SK-N-SH (cell line): ENCODE data around the gene ANKRD44. TPM values are rescaled to one million over a fixed set of nuclear protein-coding genes. Genes with fewer than 3 reads are reported as not detected.

ENCODE experiments used
- CTCF ChIA-PET: fragments of 300-600, 350-600 bp; formaldehyde crosslinking; extraction: SDS; loops from one replicate; lab custom pipeline; 2021; lab: Yijun Ruan, JAX
- POLR2A ChIA-PET: fragments of 350-600 bp; sonication (Branson Sonifier 250); formaldehyde crosslinking; extraction: SDS; loops from one replicate; lab custom pipeline; 2020; ENCODE audit warnings: antibody characterized with exemption, inconsistent platforms; lab: Yijun Ruan, JAX
- DNase-seq: peaks from one replicate; pipeline ENCODE4 v3.0.0; 2012
- H2AFZ ChIP-seq: fragments of 200-600 bp; sonication (generic); 2 replicates; pipeline ENCODE4 v1.8.1; 2016; ENCODE audit warnings: antibody characterized with exemption, mild to moderate bottlenecking, low read depth
- H3F3A ChIP-seq: fragments of 200-600 bp; sonication (generic); replicated peaks from 2 replicates; pipeline ENCODE3; 2016; ENCODE audit warnings: antibody characterized with exemption, mild to moderate bottlenecking; ENCODE audit not compliant: insufficient read depth
- H3K27ac ChIP-seq, 2 experiments: fragments of 200-500 bp in 1 of 2; fragments of 200-600 bp in 1 of 2; sonication (Bioruptor generic) in 1 of 2; sonication (generic), shearing (Covaris generic) in 1 of 2; 2 replicates each; pipeline versions ENCODE4 v1.5.1 to v1.6.1; 2014 to 2016; ENCODE audit warnings: low read depth in 2 of 2, inconsistent platforms in 1 of 2, low read length in 1 of 2, mild to moderate bottlenecking in 1 of 2, mixed read lengths in 1 of 2
- H3K27me3 ChIP-seq: fragments of 200-600 bp; sonication (generic), shearing (Covaris generic); 2 replicates; pipeline ENCODE4 v1.6.1; 2016; ENCODE audit warnings: mixed run types; ENCODE audit not compliant: insufficient read depth
- H3K36me3 ChIP-seq, 2 experiments: fragments of 200-500 bp in 1 of 2; fragments of 200-600 bp in 1 of 2; sonication (Bioruptor generic) in 1 of 2; sonication (generic) in 1 of 2; replicated peaks in 1 of 2; 2 replicates each; pipeline versions ENCODE3 to v1.5.1; 2014 to 2016; ENCODE audit warnings: low read length in 1 of 2, mild to moderate bottlenecking in 1 of 2; ENCODE audit not compliant: insufficient read depth in 2 of 2, control insufficient read depth in 1 of 2
- H3K4me1 ChIP-seq, 2 experiments: fragments of 200-500 bp in 1 of 2; fragments of 200-600 bp in 1 of 2; sonication (Bioruptor generic) in 1 of 2; sonication (generic), shearing (Covaris generic) in 1 of 2; 2 replicates each; pipeline versions ENCODE4 v1.5.1 to v1.6.1; 2014 to 2016; ENCODE audit warnings: low read depth in 1 of 2, low read length in 1 of 2, mixed run types in 1 of 2; ENCODE audit not compliant: insufficient read depth in 2 of 2, control insufficient read depth in 1 of 2
- H3K4me2 ChIP-seq: fragments of 200-600 bp; sonication (generic), shearing (Covaris generic); 2 replicates; pipeline ENCODE4 v1.6.1; 2017; ENCODE audit warnings: mixed run types
- H3K4me3 ChIP-seq, 2 experiments: fragments of 200-500 bp in 1 of 2; fragments of 200-600 bp in 1 of 2; sonication (Bioruptor generic) in 1 of 2; sonication (generic), shearing (Covaris generic) in 1 of 2; 2 replicates each; pipeline versions ENCODE4 v1.5.1 to v1.8.1; 2014 to 2016; ENCODE audit warnings: low read depth in 2 of 2, inconsistent platforms in 1 of 2, low read length in 1 of 2, mild to moderate bottlenecking in 1 of 2, mixed read lengths in 1 of 2, moderate library complexity in 1 of 2
- H3K79me2 ChIP-seq: fragments of 200-600 bp; sonication (generic); 2 replicates; pipeline ENCODE4 v1.8.1; 2017; ENCODE audit warnings: mild to moderate bottlenecking; ENCODE audit not compliant: insufficient read depth
- H3K9ac ChIP-seq: fragments of 200-600 bp; sonication (generic); 2 replicates; pipeline ENCODE4 v1.6.1; 2017; ENCODE audit warnings: mixed run types
- H3K9me2 ChIP-seq: fragments of 200-600 bp; sonication (generic); 2 replicates; pipeline ENCODE4 v1.6.1; 2017; ENCODE audit warnings: mixed run types
- H3K9me3 ChIP-seq: fragments of 200-600 bp; sonication (generic); 2 replicates; pipeline ENCODE4 v1.6.1; 2017; ENCODE audit warnings: mixed run types, mild to moderate bottlenecking, moderate library complexity
- H4K20me1 ChIP-seq: fragments of 200-600 bp; sonication (generic); 2 replicates; pipeline ENCODE4 v1.6.1; 2017; ENCODE audit warnings: mild to moderate bottlenecking, mixed run types; ENCODE audit not compliant: insufficient read depth
- EP300 ChIP-seq, 2 experiments: IDR thresholded peaks; 2 replicates each; pipeline versions ENCODE4 v1.4.0 to v1.6.1; 2012; ENCODE audit warnings: borderline replicate concordance in 1 of 2, low read depth in 1 of 2, low read length in 1 of 2
- EZH2phosphoT487 ChIP-seq: fragments of 200-600 bp; sonication (generic); IDR thresholded peaks from 2 replicates; pipeline ENCODE4 v1.6.1; 2017; ENCODE audit warnings: low read depth, mixed run types, mild to moderate bottlenecking, antibody characterized with exemption, moderate library complexity, borderline replicate concordance
- IRF3 ChIP-seq: fragments of 150-350 bp; IDR thresholded peaks from 2 replicates; pipeline ENCODE4 v1.6.1; 2016; ENCODE audit warnings: mild to moderate bottlenecking, low read depth, low read length
- MAX ChIP-seq: IDR thresholded peaks from 2 replicates; pipeline ENCODE4 v1.4.0; 2012; ENCODE audit warnings: low read depth
- MEF2A ChIP-seq: IDR thresholded peaks from 2 replicates; pipeline ENCODE4 v1.4.0; 2012; ENCODE audit warnings: low read depth, borderline replicate concordance
- MXI1 ChIP-seq: IDR thresholded peaks from 2 replicates; pipeline ENCODE4 v1.6.1; 2012; ENCODE audit warnings: mild to moderate bottlenecking, low read depth, low read length, improper control_type of control experiment
- NFIC ChIP-seq: IDR thresholded peaks from 2 replicates; pipeline ENCODE4 v1.4.0; 2012; ENCODE audit warnings: borderline replicate concordance
- PBX3 ChIP-seq: IDR thresholded peaks from 2 replicates; pipeline ENCODE4; 2012
- POLR2AphosphoS5 ChIP-seq: IDR thresholded peaks from 2 replicates; pipeline ENCODE4 v1.6.1; 2012; ENCODE audit warnings: low read depth, low read length
- RAD21 ChIP-seq: IDR thresholded peaks from 2 replicates; pipeline ENCODE4 v1.6.1; 2012; ENCODE audit warnings: mild to moderate bottlenecking, low read length
- RCOR1 ChIP-seq: fragments of 150-350 bp; IDR thresholded peaks from 2 replicates; pipeline ENCODE4 v1.6.1; 2017; ENCODE audit warnings: antibody characterized with exemption, low read length
- RXRA ChIP-seq: IDR thresholded peaks from 2 replicates; pipeline ENCODE4 v1.4.0; 2012; ENCODE audit warnings: low read depth, mild to moderate bottlenecking, borderline replicate concordance
- SIN3A ChIP-seq: IDR thresholded peaks from 2 replicates; pipeline ENCODE4 v1.6.1; 2012; ENCODE audit warnings: low read depth, mild to moderate bottlenecking, low read length, moderate library complexity, borderline replicate concordance
- SMC3 ChIP-seq: IDR thresholded peaks from 2 replicates; pipeline ENCODE4 v1.6.1; 2012; ENCODE audit warnings: low read depth, low read length, improper control_type of control experiment
- TCF12 ChIP-seq: IDR thresholded peaks from 2 replicates; pipeline ENCODE4 v1.4.0; 2012
- WGBS: methylation state at CpG from one replicate; pipeline ENCODE4 v1.1.6; 2017; ENCODE audit warnings: low lambda C conversion rate; 5-methylcytosine and 5-hydroxymethylcytosine counted together
- polyA plus RNA-seq, 3 experiments: library from polyadenylated mRNA; depleted of rRNA; stranded (reverse); fragments of >200 nt; gene quantifications; 2 replicates each; pipeline ENCODE4 v1.2.3, GENCODE V29; 2012
- TF ChIP-seq, protein P1 (sequence below): IDR thresholded peaks from 2 replicates; pipeline ENCODE4 v1.6.1; 2012; ENCODE audit warnings: mild to moderate bottlenecking, low read depth, low read length, moderate library complexity
- TF ChIP-seq, protein P2 (sequence below): IDR thresholded peaks from 2 replicates; pipeline ENCODE4 v1.4.0; 2012; ENCODE audit warnings: low read depth, borderline replicate concordance

The ANKRD44 gene
- polyA plus RNA-seq, 1 of the 3 experiments (the other 2 are of a cell fraction), result 12.5 TPM

GRCh38 chr2:197339016-197339415, 28.4 kb upstream of the ANKRD44 start (continued):
- TF ChIP-seq MEF2A (no peak), PBX3 (no peak)

GRCh38 chr2:197332641-197333040, 22.1 kb upstream of the ANKRD44 start:
- Histone ChIP-seq H3K27ac (no peak overlapping the region), H2AFZ (no peak overlapping the region), H3K79me2 (no peaks in the 10 kb centered on the region), H3K9ac (no peak overlapping the region), H3K4me3 (no peak overlapping the region), H3K4me2 (no peak overlapping the region)
- 78% methylated on average over 2 of the region's 2 CpGs for whole genome bisulfite sequencing
- TF ChIP-seq PBX3 (no peak), RCOR1 (no peak), TCF12 (no peak), POLR2AphosphoS5 (no peak), MEF2A (no peak), RXRA (no peak), NFIC (no peak), SMC3 (no peak), MXI1 (no peak), EZH2phosphoT487 (no peak), IRF3 (no peak), SIN3A (no peak), EP300 (IDR thresholded peaks at IDR 0.05; ENCODE audit: borderline replicate concordance in 1 of 2, low read depth in 1 of 2, low read length in 1 of 2) (no peak), RAD21 (no peak), MAX (no peak)
- TF ChIP-seq, protein P1, sequence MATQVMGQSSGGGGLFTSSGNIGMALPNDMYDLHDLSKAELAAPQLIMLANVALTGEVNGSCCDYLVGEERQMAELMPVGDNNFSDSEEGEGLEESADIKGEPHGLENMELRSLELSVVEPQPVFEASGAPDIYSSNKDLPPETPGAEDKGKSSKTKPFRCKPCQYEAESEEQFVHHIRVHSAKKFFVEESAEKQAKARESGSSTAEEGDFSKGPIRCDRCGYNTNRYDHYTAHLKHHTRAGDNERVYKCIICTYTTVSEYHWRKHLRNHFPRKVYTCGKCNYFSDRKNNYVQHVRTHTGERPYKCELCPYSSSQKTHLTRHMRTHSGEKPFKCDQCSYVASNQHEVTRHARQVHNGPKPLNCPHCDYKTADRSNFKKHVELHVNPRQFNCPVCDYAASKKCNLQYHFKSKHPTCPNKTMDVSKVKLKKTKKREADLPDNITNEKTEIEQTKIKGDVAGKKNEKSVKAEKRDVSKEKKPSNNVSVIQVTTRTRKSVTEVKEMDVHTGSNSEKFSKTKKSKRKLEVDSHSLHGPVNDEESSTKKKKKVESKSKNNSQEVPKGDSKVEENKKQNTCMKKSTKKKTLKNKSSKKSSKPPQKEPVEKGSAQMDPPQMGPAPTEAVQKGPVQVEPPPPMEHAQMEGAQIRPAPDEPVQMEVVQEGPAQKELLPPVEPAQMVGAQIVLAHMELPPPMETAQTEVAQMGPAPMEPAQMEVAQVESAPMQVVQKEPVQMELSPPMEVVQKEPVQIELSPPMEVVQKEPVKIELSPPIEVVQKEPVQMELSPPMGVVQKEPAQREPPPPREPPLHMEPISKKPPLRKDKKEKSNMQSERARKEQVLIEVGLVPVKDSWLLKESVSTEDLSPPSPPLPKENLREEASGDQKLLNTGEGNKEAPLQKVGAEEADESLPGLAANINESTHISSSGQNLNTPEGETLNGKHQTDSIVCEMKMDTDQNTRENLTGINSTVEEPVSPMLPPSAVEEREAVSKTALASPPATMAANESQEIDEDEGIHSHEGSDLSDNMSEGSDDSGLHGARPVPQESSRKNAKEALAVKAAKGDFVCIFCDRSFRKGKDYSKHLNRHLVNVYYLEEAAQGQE, result no peak
- TF ChIP-seq, protein P2, sequence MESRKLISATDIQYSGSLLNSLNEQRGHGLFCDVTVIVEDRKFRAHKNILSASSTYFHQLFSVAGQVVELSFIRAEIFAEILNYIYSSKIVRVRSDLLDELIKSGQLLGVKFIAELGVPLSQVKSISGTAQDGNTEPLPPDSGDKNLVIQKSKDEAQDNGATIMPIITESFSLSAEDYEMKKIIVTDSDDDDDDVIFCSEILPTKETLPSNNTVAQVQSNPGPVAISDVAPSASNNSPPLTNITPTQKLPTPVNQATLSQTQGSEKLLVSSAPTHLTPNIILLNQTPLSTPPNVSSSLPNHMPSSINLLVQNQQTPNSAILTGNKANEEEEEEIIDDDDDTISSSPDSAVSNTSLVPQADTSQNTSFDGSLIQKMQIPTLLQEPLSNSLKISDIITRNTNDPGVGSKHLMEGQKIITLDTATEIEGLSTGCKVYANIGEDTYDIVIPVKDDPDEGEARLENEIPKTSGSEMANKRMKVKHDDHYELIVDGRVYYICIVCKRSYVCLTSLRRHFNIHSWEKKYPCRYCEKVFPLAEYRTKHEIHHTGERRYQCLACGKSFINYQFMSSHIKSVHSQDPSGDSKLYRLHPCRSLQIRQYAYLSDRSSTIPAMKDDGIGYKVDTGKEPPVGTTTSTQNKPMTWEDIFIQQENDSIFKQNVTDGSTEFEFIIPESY, result no peak
- TF ChIP-seq, all 33 proteins: peak for 0
- Histone ChIP-seq H3K9me2 (no peaks in the 10 kb centered on the region), H3K36me3 (no peaks in the 10 kb centered on the region), H4K20me1 (no peaks in the 10 kb centered on the region), H3F3A (no peaks in the 10 kb centered on the region), H3K27me3 (no peaks in the 10 kb centered on the region), H3K9me3 (no peaks in the 10 kb centered on the region), H3K4me1 (peaks cover 0 to 2% of the 10 kb centered on the region in 2 experiments; a peak in 1 of 4 replicates)
- CTCF ChIA-PET, result no interaction called here
- no peak for DNase-seq
- POLR2A ChIA-PET, result no interaction called here
